GM23338 (cell line): ENCODE results near the gene INPP4B. TPM values are rescaled to one million over a fixed set of nuclear protein-coding genes. Genes with fewer than 3 reads are reported as not detected.

Experiments used
- ATAC-seq: fragments of 200-7000 bp; cut with Tn5 transposase; 3 replicates; pipeline ENCODE4 v1.9.1; 2020
- DNase-seq: peaks from one replicate; pipeline ENCODE4 v3.0.0-alpha.2; 2015; ENCODE audit warnings: low spot score
- H2AFZ ChIP-seq: fragments of 200-600 bp; sonication (generic); 2 replicates; pipeline ENCODE4 v1.8.0; 2016; ENCODE audit warnings: antibody characterized with exemption, mild to moderate bottlenecking, moderate library complexity
- H3F3A ChIP-seq: fragments of 200-600 bp; sonication (generic); replicated peaks from 2 replicates; pipeline ENCODE4 v1.8.0; 2017; ENCODE audit warnings: antibody characterized with exemption, mixed run types, low read depth
- H3K27ac ChIP-seq: fragments of 200-600 bp; sonication (generic); 2 replicates; pipeline ENCODE4 v1.6.1; 2016; ENCODE audit warnings: low read depth
- H3K27me3 ChIP-seq: fragments of 200-600 bp; sonication (generic); 2 replicates; pipeline ENCODE4 v1.8.0; 2016; ENCODE audit warnings: mild to moderate bottlenecking, mixed run types, moderate library complexity; ENCODE audit not compliant: insufficient read depth
- H3K36me3 ChIP-seq: fragments of 200-600 bp; sonication (generic); 2 replicates; pipeline ENCODE4 v1.8.0; 2016; ENCODE audit warnings: mild to moderate bottlenecking; ENCODE audit not compliant: insufficient read depth
- H3K4me1 ChIP-seq: fragments of 200-600 bp; sonication (generic); 2 replicates; pipeline ENCODE4 v1.8.0; 2016; ENCODE audit warnings: mild to moderate bottlenecking, moderate library complexity; ENCODE audit not compliant: insufficient read depth
- H3K4me2 ChIP-seq: fragments of 200-600 bp; sonication (generic); 2 replicates; pipeline ENCODE4 v1.7.1; 2017; ENCODE audit warnings: mixed run types
- H3K4me3 ChIP-seq: fragments of 200-600 bp; sonication (generic); 2 replicates; pipeline ENCODE4 v1.6.1; 2016; ENCODE audit warnings: mixed run types
- H3K79me2 ChIP-seq: fragments of 200-600 bp; sonication (generic); replicated peaks from 2 replicates; pipeline ENCODE4 v1.8.0; 2017; ENCODE audit warnings: mild to moderate bottlenecking; ENCODE audit not compliant: insufficient read depth
- H3K9me2 ChIP-seq: fragments of 200-600 bp; sonication (generic); 2 replicates; pipeline ENCODE4 v1.8.0; 2017; ENCODE audit not compliant: insufficient read depth
- H4K20me1 ChIP-seq: fragments of 200-600 bp; sonication (generic); replicated peaks from 2 replicates; pipeline ENCODE4 v1.8.0; 2017; ENCODE audit warnings: mild to moderate bottlenecking; ENCODE audit not compliant: insufficient read depth
- H3K27ac Mint-ChIP-seq: 2 replicates; pipeline ENCODE4 v1.8.0; 2020; ENCODE audit warnings: inconsistent platforms, mild to moderate bottlenecking, moderate library complexity, mixed read lengths
- H3K27me3 Mint-ChIP-seq: 3 replicates; pipeline ENCODE4 v1.8.0; 2022; ENCODE audit warnings: low read depth, mild to moderate bottlenecking, moderate library complexity, mixed read lengths, inconsistent platforms; ENCODE audit not compliant: insufficient read depth, poor library complexity
- H3K36me3 Mint-ChIP-seq: 3 replicates; pipeline ENCODE4 v1.8.0; 2021; ENCODE audit warnings: low read depth, mild to moderate bottlenecking, inconsistent platforms, moderate library complexity, mixed read lengths
- H3K4me1 Mint-ChIP-seq: 3 replicates; pipeline ENCODE4 v1.8.0; 2020; ENCODE audit warnings: mild to moderate bottlenecking, inconsistent platforms, mixed read lengths
- H3K4me3 Mint-ChIP-seq: 3 replicates; pipeline ENCODE4 v1.8.0; 2021; ENCODE audit warnings: moderate library complexity, mild to moderate bottlenecking, inconsistent platforms, mixed read lengths
- H3K9me3 Mint-ChIP-seq: 3 replicates; pipeline ENCODE4 v1.8.0; 2020; ENCODE audit warnings: moderate library complexity, mild to moderate bottlenecking, inconsistent platforms, mixed read lengths
- CREB1 ChIP-seq: fragments of 250-450 bp; sonication (Bioruptor Pico); IDR thresholded peaks from 2 replicates; pipeline ENCODE4 v1.5.0; 2020; ENCODE audit warnings: low read depth, mild to moderate bottlenecking, moderate library complexity
- CTCF ChIP-seq, 2 experiments: fragments of 200-600 bp in 1 of 2; sonication (generic) in 1 of 2; conservative IDR thresholded peaks; 2 replicates each; pipeline versions ENCODE4 v1.5.1 to v1.6.1; 2016 to 2017; ENCODE audit warnings: antibody characterized with exemption in 2 of 2, low read depth in 2 of 2, mild to moderate bottlenecking in 2 of 2, moderate library complexity in 1 of 2
- EZH2phosphoT487 ChIP-seq: fragments of 200-600 bp; sonication (generic); IDR thresholded peaks from one replicate; pipeline ENCODE4 v1.8.1; 2018; ENCODE audit warnings: antibody characterized with exemption; ENCODE audit not compliant: unreplicated experiment
- NANOG ChIP-seq: IDR thresholded peaks from 2 replicates; pipeline ENCODE4 v1.6.1; 2016; ENCODE audit warnings: antibody characterized with exemption, borderline replicate concordance
- REST ChIP-seq: IDR thresholded peaks from one replicate; pipeline ENCODE4 v1.6.1; 2018; ENCODE audit warnings: antibody characterized with exemption; ENCODE audit not compliant: unreplicated experiment
- STAT1 ChIP-seq: IDR thresholded peaks from one replicate; pipeline ENCODE4 v1.6.1; 2016; ENCODE audit warnings: antibody characterized with exemption; ENCODE audit not compliant: unreplicated experiment
- polyA plus RNA-seq: library from polyadenylated mRNA; unstranded; fragments of >200 nt; fragmentation: Nextera tagmentation; extraction: Ambion mirVana; gene quantifications from 2 replicates; pipeline ENCODE4 v1.2.1, GENCODE V29; 2016
- total RNA-seq: library from RNA; depleted of rRNA; stranded (reverse); fragments of >200 nt; shearing (Covaris generic); gene quantifications from 2 replicates; pipeline ENCODE4 v1.2.3, GENCODE V29; 2014
- TF ChIP-seq, protein P1 (sequence below): IDR thresholded peaks from 2 replicates; pipeline ENCODE4 v1.6.1; 2016; ENCODE audit warnings: antibody characterized with exemption

Gene INPP4B
- total and polyA plus RNA-seq, 2 experiments from 2014 or later: 0.11 to 0.14 TPM

DNA sequence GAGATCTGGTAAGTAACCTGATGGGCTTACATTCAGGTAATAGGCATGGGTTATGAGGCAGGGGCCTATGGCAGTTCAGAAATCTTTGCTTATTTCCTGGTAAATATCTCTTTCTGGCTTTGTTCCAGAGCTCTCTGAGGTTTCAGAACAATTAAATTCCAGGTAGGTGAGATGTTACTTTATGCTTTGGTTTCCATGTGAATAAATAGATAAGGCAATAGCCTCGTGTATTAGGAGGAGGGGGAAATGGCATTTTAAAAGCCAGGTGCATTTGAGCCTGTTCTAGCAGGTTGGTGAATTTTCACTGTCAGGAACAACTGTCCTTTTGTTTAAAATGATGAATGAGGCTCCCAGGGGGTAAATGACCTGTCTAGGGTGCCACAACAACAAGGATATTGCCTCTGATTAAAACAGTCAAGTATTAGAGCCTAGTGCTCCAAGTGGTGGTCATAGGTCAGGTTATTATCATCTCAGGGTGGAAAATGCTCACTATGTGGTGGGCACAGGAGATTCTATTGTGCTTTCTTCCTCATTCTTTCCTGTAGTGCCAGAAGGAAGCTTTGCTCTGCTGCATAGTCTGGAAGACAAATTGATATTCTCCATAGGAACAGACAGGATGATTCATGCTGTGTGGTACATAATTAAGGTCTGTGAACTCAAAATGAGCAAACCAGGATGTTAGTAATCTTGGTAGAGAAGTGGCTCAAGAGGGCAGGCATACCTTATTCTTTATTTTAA lies 296.2 kb downstream of the INPP4B start (continued):
- TF ChIP-seq REST (no peak), CTCF (conservative IDR thresholded peaks at IDR 0.05; ENCODE audit: low read depth in 2 of 2) (no peak), STAT1 (no peak)

- Histone ChIP-seq H2AFZ (no peak overlapping the region), H3K27me3 (no peaks in the 10 kb centered on the region), H3K36me3 (no peaks in the 10 kb centered on the region), H3K4me2 (no peak overlapping the region), H3K4me1 (peaks cover 9% of the 10 kb centered on the region; the same call in 1 of the 2 replicates), H4K20me1 (no peaks in the 10 kb centered on the region), H3F3A (no peaks in the 10 kb centered on the region), H3K27ac (no peak overlapping the region), H3K9me2 (no peaks in the 10 kb centered on the region), H3K4me3 (no peak overlapping the region), H3K79me2 (no peaks in the 10 kb centered on the region)
- TF ChIP-seq, protein P1, sequence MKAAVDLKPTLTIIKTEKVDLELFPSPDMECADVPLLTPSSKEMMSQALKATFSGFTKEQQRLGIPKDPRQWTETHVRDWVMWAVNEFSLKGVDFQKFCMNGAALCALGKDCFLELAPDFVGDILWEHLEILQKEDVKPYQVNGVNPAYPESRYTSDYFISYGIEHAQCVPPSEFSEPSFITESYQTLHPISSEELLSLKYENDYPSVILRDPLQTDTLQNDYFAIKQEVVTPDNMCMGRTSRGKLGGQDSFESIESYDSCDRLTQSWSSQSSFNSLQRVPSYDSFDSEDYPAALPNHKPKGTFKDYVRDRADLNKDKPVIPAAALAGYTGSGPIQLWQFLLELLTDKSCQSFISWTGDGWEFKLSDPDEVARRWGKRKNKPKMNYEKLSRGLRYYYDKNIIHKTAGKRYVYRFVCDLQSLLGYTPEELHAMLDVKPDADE: no peak
- no peak for TF ChIP-seq NANOG
- H3K9me3 Mint-ChIP-seq: no peaks in the 10 kb centered on the region
- H3K27me3 Mint-ChIP-seq: no peaks in the 10 kb centered on the region
- H3K36me3 Mint-ChIP-seq: no peaks in the 10 kb centered on the region
- no peak for DNase-seq
- H3K27ac Mint-ChIP-seq: peak overlapping the region; percentile 10; the same call in 1 of the 2 replicates
- no peak overlapping the region for H3K4me3 Mint-ChIP-seq
- ATAC-seq: no peak
- peaks cover 15% of the 10 kb centered on the region for H3K4me1 Mint-ChIP-seq
These were observed 296.9 kb downstream of the INPP4B start for GRCh38 chr4:142549248-142549647.

- Histone ChIP-seq H3F3A (no peaks in the 10 kb centered on the region), H2AFZ (no peak overlapping the region), H3K4me2 (no peak overlapping the region), H3K27ac (no peak overlapping the region), H3K36me3 (no peaks in the 10 kb centered on the region), H3K9me2 (no peaks in the 10 kb centered on the region), H3K79me2 (no peaks in the 10 kb centered on the region), H4K20me1 (no peaks in the 10 kb centered on the region), H3K4me3 (no peak overlapping the region), H3K4me1 (peaks cover 9% of the 10 kb centered on the region; the same call in 1 of the 2 replicates), H3K27me3 (no peaks in the 10 kb centered on the region)
- no peaks in the 10 kb centered on the region for H3K36me3 Mint-ChIP-seq
- H3K9me3 Mint-ChIP-seq: no peaks in the 10 kb centered on the region
- no peak overlapping the region for H3K4me3 Mint-ChIP-seq
- no peak overlapping the region for H3K27ac Mint-ChIP-seq
- ATAC-seq (no peak), DNase-seq (no peak)
- no peaks in the 10 kb centered on the region for H3K27me3 Mint-ChIP-seq
- peaks cover 15% of the 10 kb centered on the region for H3K4me1 Mint-ChIP-seq
- no peak for TF ChIP-seq CREB1 (CRISPR knock-in tag)
- no peak for TF ChIP-seq EZH2phosphoT487
These were observed 297.6 kb downstream of the INPP4B start for GRCh38 chr4:142548491-142548890.
